Tracheal epithelial cell (primary cell): ENCODE data around the gene ZNF641. TPM values are rescaled to one million over a fixed set of nuclear protein-coding genes. Genes with fewer than 3 reads are reported as not detected.

Experiments
- total RNA-seq: library from RNA; depleted of rRNA; stranded (reverse); fragments of >200 nt; gene quantifications from 2 replicates; pipeline ENCODE4 v1.2.1, GENCODE V29; 2014

The ZNF641 gene
- total RNA-seq = 4.7 and 11.8 TPM in 2 replicates

GRCh38 chr12:48350249-48351021 lies at the start of gene ZNF641:
ZNF641 (minus strand) TSS chr12:48350919; CDS start chr12:48348090, 2,829 bp downstream.

Other genes with a start within 250 kb of the ZNF641 start
- 8.9 and 15.3 TPM in 2 replicates for gene SENP1, start 244.8 kb downstream of the ZNF641 start, total RNA-seq
- 52.9 and 63.4 TPM in 2 replicates for gene PFKM, start 231.6 kb downstream of the ZNF641 start, total RNA-seq
- gene ASB8, start 193.4 kb downstream of the ZNF641 start, total RNA-seq = 9.4 and 10.4 TPM in 2 replicates
- not detected in 2 replicates for gene CCDC184, start 167.3 kb downstream of the ZNF641 start, total RNA-seq
- gene OR10AD1, start 147.6 kb downstream of the ZNF641 start, total RNA-seq = not detected in 2 replicates
- not detected in 2 replicates for gene ANP32D, start 121.6 kb upstream of the ZNF641 start, total RNA-seq
- gene C12orf54, start 131.6 kb upstream of the ZNF641 start, total RNA-seq = 3.4 TPM in 1 of 2 replicates, not detected in the other
- not detected in 2 replicates for gene OR8S1, start 174.7 kb upstream of the ZNF641 start, total RNA-seq
- not detected in 2 replicates for gene LALBA, start 219.1 kb upstream of the ZNF641 start, total RNA-seq